ENCODE measurements around the gene PIK3C2B.

- TF ChIP-seq TAF1 (IDR thresholded peaks at IDR 0.05; ENCODE audit: low read depth), result no peak
- TF ChIP-seq CTCF (IDR thresholded peaks at IDR 0.05; ENCODE audit: poor library complexity, severe bottlenecking), result no peak
Measured at GRCh38 chr1:204455831-204456145, 38.8 kb downstream of the PIK3C2B start.

All from neural cell (in vitro differentiated cells).